Thyroid gland (tissue), 4 donors: ENCODE measurements around the gene RNF128. TPM values are rescaled to one million over a fixed set of nuclear protein-coding genes. Genes with fewer than 3 reads are reported as not detected.

Experiments used
- DNase-seq, 2 donors: peaks; one replicate each; pipeline ENCODE4 v3.0.0-alpha.2; 2019
- H3K27ac ChIP-seq, 3 donors: fragments of 200-600 bp; sonication (generic); 1 replicate in 2 of 3; 2 replicates in 1 of 3; pipeline ENCODE4 v1.5.1; 2016 to 2019; ENCODE audit warnings: mild to moderate bottlenecking in 1 of 3, moderate library complexity in 1 of 3
- H3K27me3 ChIP-seq: fragments of 200-600 bp; sonication (generic); one replicate; pipeline ENCODE4 v1.5.1; 2019
- H3K36me3 ChIP-seq, 2 donors: fragments of 200-600 bp; sonication (generic); one replicate each; pipeline ENCODE4 v1.5.1; 2016 to 2019
- H3K4me1 ChIP-seq, 2 donors: fragments of 200-600 bp; sonication (generic); one replicate each; pipeline ENCODE4 v1.5.1; 2017 to 2019
- H3K4me3 ChIP-seq, 3 donors: fragments of 200-600 bp; sonication (generic); replicated peaks in 1 of 3; 1 replicate in 2 of 3; 2 replicates in 1 of 3; pipeline ENCODE4 v1.5.1; 2016; ENCODE audit warnings: mild to moderate bottlenecking in 1 of 3
- H3K9me3 ChIP-seq: fragments of 200-600 bp; sonication (generic); one replicate; pipeline ENCODE4 v1.5.1; 2017
- CTCF ChIP-seq, 6 experiments: fragments of 200-600 bp in 3 of 6; fragments of 450-650 bp in 3 of 6; sonication (generic) in 3 of 6; IDR thresholded peaks; one replicate each; pipeline ENCODE4 v1.5.1; 2016 to 2019; ENCODE audit warnings: antibody characterized with exemption in 6 of 6, mild to moderate bottlenecking in 2 of 6, inconsistent platforms in 1 of 6, moderate library complexity in 1 of 6
- POLR2A ChIP-seq, 2 donors: fragments of 450-650 bp; IDR thresholded peaks; one replicate each; pipeline ENCODE4 v1.6.1; 2017; ENCODE audit warnings: antibody characterized with exemption in 2 of 2, mild to moderate bottlenecking in 2 of 2, moderate library complexity in 1 of 2
- WGBS, 2 donors: methylation state at CpG; one replicate each; pipeline ENCODE4 v1.1.5; 2017; 5-methylcytosine and 5-hydroxymethylcytosine counted together
- intact Hi-C: fragments of 100-400 bp; cut with DNase I; formaldehyde crosslinking; loops from one replicate; pipeline ENCODE4 v1.15.1; 2023
- total RNA-seq, 4 donors: library from RNA; depleted of rRNA; stranded (reverse); fragments of >200 nt; gene quantifications; one replicate each; pipeline ENCODE4 v1.2.3, GENCODE V29; 2016

Gene RNF128
- total RNA-seq, 4 donors from 2014 or later, result 46.5 to 68.6 (median 63.5) TPM

GRCh38 chrX:106783716-106784115 is 57.2 kb downstream of the RNF128 start:
- H3K9me3 ChIP-seq, result no peaks in the 10 kb centered on the region
- H3K27ac ChIP-seq, result no peak overlapping the region
- DNase-seq, result no peak
- WGBS, 2 donors, result 54 to 60% methylated on average over 6 to 7 of the region's 7 CpGs
- H3K36me3 ChIP-seq, result no peaks in the 10 kb centered on the region
- no peak for TF ChIP-seq POLR2A (IDR thresholded peaks at IDR 0.05)
- TF ChIP-seq CTCF (IDR thresholded peaks at IDR 0.05), result no peak
- no peak overlapping the region for H3K4me3 ChIP-seq
- H3K27me3 ChIP-seq, result no peaks in the 10 kb centered on the region
- intact Hi-C loops, result no loop called here
- H3K4me1 ChIP-seq, result no peaks in the 10 kb centered on the region

- H3K9me3 ChIP-seq, result no peaks in the 10 kb centered on the region
- intact Hi-C loops, result loop anchor here (10.0 kb wide), 1 partner anchor 307 kb away; no protein-coding TSS in a partner anchor
- peak in 2 of 6 experiments; percentile 36 to 38 for TF ChIP-seq CTCF (IDR thresholded peaks at IDR 0.05)
- TF ChIP-seq POLR2A (IDR thresholded peaks at IDR 0.05), result no peak
- H3K36me3 ChIP-seq, result no peaks in the 10 kb centered on the region
- 3 to 15% methylated on average over 1 of the region's 1 CpG for WGBS, 2 donors
- H3K4me3 ChIP-seq, result no peak overlapping the region
- no peaks in the 10 kb centered on the region for H3K4me1 ChIP-seq
- DNase-seq, result no peak
- H3K27me3 ChIP-seq, result no peaks in the 10 kb centered on the region
- no peak overlapping the region for H3K27ac ChIP-seq
Measured at GRCh38 chrX:106791495-106791894, 65.0 kb downstream of the RNF128 start.

- TF ChIP-seq POLR2A (IDR thresholded peaks at IDR 0.05), result no peak
- no peak for TF ChIP-seq CTCF (IDR thresholded peaks at IDR 0.05)
- Histone ChIP-seq H3K27ac (peak overlapping the region in 2 of 3 donors; percentile 33 to 49), H3K27me3 (no peaks in the 10 kb centered on the region), H3K36me3 (no peaks in the 10 kb centered on the region), H3K4me3 (peak overlapping the region in 2 of 3 donors; percentile 8 to 44), H3K4me1 (no peaks in the 10 kb centered on the region), H3K9me3 (no peaks in the 10 kb centered on the region)
- 0 to 3% methylated on average over 11 of the region's 11 CpGs for WGBS, 2 donors
- no peak for DNase-seq
- intact Hi-C loops, result no loop called here
Measured at GRCh38 chrX:106802063-106802387, 75.5 kb downstream of the RNF128 start.

- no peaks in the 10 kb centered on the region for H3K4me1 ChIP-seq
- DNase-seq, result peak; percentile 82 to 85
- peak within 1 kb of the TSS; percentile 1 to 51 (median 44) for H3K4me3 ChIP-seq
- intact Hi-C loops, result no loop called here
- H3K27me3 ChIP-seq, result no peaks in the 10 kb centered on the region
- H3K27ac ChIP-seq, result peak within 1 kb of the TSS; percentile 49 to 61 (median 51)
- no peaks in the 10 kb centered on the region for H3K9me3 ChIP-seq
- no peaks in the 10 kb centered on the region for H3K36me3 ChIP-seq
- WGBS, 2 donors, result 1% methylated on average over 21 to 33 of the region's 36 CpGs
- TF ChIP-seq POLR2A (IDR thresholded peaks at IDR 0.05) (peak in 1 of 2 donors; percentile 76), CTCF (IDR thresholded peaks at IDR 0.05) (no peak)
Measured at GRCh38 chrX:106802388-106803275, 76.1 kb downstream of the RNF128 start, which contains the start of gene TBC1D8B. Gene TBC1D8B (plus strand): TSS chrX:106802673. CDS start chrX:106802854, 181 bp downstream.
